Ishikawa (cell line): Measurements from ENCODE around the gene ZFP37.

Experiments
- CEBPB ChIP-seq: IDR thresholded peaks from 2 replicates; pipeline ENCODE4 v1.6.1; 2012
- CREB1 ChIP-seq: IDR thresholded peaks from 2 replicates; pipeline ENCODE4 v1.6.1; 2012; ENCODE audit warnings: low read depth
- EGR1 ChIP-seq: IDR thresholded peaks from 2 replicates; pipeline ENCODE4 v1.6.1; 2012
- EP300 ChIP-seq: IDR thresholded peaks from 2 replicates; pipeline ENCODE4 v1.6.1; 2012; ENCODE audit warnings: borderline replicate concordance
- FOXM1 ChIP-seq: IDR thresholded peaks from 2 replicates; pipeline ENCODE4 v1.6.1; 2012; ENCODE audit warnings: low read depth, borderline replicate concordance
- MAX ChIP-seq: IDR thresholded peaks from 2 replicates; pipeline ENCODE4 v1.6.1; 2012
- NFIC ChIP-seq: IDR thresholded peaks from 2 replicates; pipeline ENCODE4 v1.6.1; 2012
- RAD21 ChIP-seq: IDR thresholded peaks from 2 replicates; pipeline ENCODE4 v1.6.1; 2012; ENCODE audit warnings: low read depth
- REST ChIP-seq: IDR thresholded peaks from 2 replicates; pipeline ENCODE4 v1.6.1; 2012; ENCODE audit warnings: low read depth, mild to moderate bottlenecking
- TAF1 ChIP-seq: IDR thresholded peaks from 2 replicates; pipeline ENCODE4 v1.6.1; 2012; ENCODE audit warnings: low read depth, mild to moderate bottlenecking
- TCF12 ChIP-seq: IDR thresholded peaks from 2 replicates; pipeline ENCODE4 v1.6.1; 2012; ENCODE audit warnings: low read depth
- TEAD4 ChIP-seq: IDR thresholded peaks from 2 replicates; pipeline ENCODE4 v1.6.1; 2012
- USF1 ChIP-seq: IDR thresholded peaks from 2 replicates; pipeline ENCODE4 v1.6.1; 2012
- YY1 ChIP-seq: IDR thresholded peaks from 2 replicates; pipeline ENCODE4 v1.6.1; 2012; ENCODE audit warnings: low read depth
- ZBTB7A ChIP-seq: IDR thresholded peaks from 2 replicates; pipeline ENCODE4 v1.6.1; 2012; ENCODE audit warnings: low read depth

The ZFP37 gene

GRCh38 chr9:113018247-113018646, 38.3 kb downstream of the ZFP37 start:
- TF ChIP-seq EGR1 (no peak), FOXM1 (no peak), YY1 (no peak), TAF1 (no peak), REST (no peak)

GRCh38 chr9:113012492-113012891, 44.0 kb downstream of the ZFP37 start:
- TF ChIP-seq CREB1 (no peak), TAF1 (no peak), RAD21 (no peak), FOXM1 (no peak), YY1 (no peak), REST (no peak), TCF12 (no peak), EP300 (no peak), CEBPB (no peak), USF1 (no peak), EGR1 (no peak), TEAD4 (no peak), MAX (no peak), ZBTB7A (no peak), NFIC (no peak)

GRCh38 chr9:113011911-113012381, 44.6 kb downstream of the ZFP37 start, which contains the start of gene ZNF883:
Gene ZNF883, minus strand, starts transcription at chr9:113012192.
- 0 out of 2 replicates have a peak, but pooled peaks have one; percentile 35 for TF ChIP-seq YY1
- TF ChIP-seq NFIC: no peak
- TF ChIP-seq RAD21: no peak
- TF ChIP-seq TAF1: no peak

GRCh38 chr9:113005777-113006176, 50.7 kb downstream of the ZFP37 start:
- no peak for TF ChIP-seq YY1

- no peak for TF ChIP-seq RAD21
- no peak for TF ChIP-seq FOXM1
- peak; percentile 10; the same call in 1 of the 2 replicates for TF ChIP-seq USF1
- TF ChIP-seq TCF12: peak; percentile 37; the same call in 1 of the 2 replicates
These were observed 59.1 kb downstream of the ZFP37 start for GRCh38 chr9:112997236-112997941.
